ENCODE measurements around the gene CNOT3. TPM values are rescaled to one million over a fixed set of nuclear protein-coding genes. Genes with fewer than 3 reads are reported as not detected.

CNOT3 gene
- total and polyA plus RNA-seq, 9 of the 15 experiments (the other 6 are each of a cell fraction or from before 2014, with no cell fraction given): 0.27 to 60.4 (median 9.9) TPM

DNA sequence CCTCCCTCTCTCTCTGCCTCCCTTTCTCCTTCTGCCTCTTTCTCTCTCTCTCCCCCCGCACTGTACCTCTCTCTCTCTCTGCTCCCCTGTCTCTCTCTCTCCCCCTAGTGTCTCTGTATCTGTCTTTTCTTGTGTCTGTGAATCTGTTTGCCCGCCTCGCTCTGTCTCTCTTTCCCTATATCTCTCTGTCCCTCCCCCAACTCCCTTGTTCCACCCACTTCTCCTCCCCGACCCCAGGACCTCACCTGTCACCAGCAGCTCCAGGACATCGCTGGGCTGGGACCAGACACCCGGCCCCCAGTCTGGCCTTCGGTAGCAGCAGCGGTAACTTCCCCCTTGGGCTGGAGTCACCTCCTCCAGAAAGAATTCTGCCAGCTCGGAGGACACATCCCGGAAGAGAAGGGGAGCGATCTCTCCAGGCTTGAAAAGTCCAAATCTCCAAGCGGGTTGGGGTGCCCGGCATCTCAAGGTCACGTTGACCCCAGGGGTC lies 40.9 kb upstream of the CNOT3 start (continued):
- TF ChIP-seq NBN (IDR thresholded peaks at IDR 0.05; ENCODE audit: low read depth): peak; percentile 76; the same call in 1 of the 2 replicates
- TF ChIP-seq, protein P1, sequence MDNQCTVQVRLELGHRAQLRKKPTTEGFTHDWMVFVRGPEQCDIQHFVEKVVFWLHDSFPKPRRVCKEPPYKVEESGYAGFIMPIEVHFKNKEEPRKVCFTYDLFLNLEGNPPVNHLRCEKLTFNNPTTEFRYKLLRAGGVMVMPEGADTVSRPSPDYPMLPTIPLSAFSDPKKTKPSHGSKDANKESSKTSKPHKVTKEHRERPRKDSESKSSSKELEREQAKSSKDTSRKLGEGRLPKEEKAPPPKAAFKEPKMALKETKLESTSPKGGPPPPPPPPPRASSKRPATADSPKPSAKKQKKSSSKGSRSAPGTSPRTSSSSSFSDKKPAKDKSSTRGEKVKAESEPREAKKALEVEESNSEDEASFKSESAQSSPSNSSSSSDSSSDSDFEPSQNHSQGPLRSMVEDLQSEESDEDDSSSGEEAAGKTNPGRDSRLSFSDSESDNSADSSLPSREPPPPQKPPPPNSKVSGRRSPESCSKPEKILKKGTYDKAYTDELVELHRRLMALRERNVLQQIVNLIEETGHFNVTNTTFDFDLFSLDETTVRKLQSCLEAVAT (IDR thresholded peaks at IDR 0.05): peak in 1 of 2 experiments; percentile 59; a peak in 1 of 4 replicates
- TF ChIP-seq, protein P2, sequence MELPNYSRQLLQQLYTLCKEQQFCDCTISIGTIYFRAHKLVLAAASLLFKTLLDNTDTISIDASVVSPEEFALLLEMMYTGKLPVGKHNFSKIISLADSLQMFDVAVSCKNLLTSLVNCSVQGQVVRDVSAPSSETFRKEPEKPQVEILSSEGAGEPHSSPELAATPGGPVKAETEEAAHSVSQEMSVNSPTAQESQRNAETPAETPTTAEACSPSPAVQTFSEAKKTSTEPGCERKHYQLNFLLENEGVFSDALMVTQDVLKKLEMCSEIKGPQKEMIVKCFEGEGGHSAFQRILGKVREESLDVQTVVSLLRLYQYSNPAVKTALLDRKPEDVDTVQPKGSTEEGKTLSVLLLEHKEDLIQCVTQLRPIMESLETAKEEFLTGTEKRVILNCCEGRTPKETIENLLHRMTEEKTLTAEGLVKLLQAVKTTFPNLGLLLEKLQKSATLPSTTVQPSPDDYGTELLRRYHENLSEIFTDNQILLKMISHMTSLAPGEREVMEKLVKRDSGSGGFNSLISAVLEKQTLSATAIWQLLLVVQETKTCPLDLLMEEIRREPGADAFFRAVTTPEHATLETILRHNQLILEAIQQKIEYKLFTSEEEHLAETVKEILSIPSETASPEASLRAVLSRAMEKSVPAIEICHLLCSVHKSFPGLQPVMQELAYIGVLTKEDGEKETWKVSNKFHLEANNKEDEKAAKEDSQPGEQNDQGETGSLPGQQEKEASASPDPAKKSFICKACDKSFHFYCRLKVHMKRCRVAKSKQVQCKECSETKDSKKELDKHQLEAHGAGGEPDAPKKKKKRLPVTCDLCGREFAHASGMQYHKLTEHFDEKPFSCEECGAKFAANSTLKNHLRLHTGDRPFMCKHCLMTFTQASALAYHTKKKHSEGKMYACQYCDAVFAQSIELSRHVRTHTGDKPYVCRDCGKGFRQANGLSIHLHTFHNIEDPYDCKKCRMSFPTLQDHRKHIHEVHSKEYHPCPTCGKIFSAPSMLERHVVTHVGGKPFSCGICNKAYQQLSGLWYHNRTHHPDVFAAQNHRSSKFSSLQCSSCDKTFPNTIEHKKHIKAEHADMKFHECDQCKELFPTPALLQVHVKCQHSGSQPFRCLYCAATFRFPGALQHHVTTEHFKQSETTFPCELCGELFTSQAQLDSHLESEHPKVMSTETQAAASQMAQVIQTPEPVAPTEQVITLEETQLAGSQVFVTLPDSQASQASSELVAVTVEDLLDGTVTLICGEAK (IDR thresholded peaks at IDR 0.05): peak; percentile 27; the same call in 1 of the 2 replicates
- TF ChIP-seq, protein P2 (CRISPR knock-in tag; IDR thresholded peaks at IDR 0.05): no peak
- TF ChIP-seq SP2 (IDR thresholded peaks at IDR 0.05; ENCODE audit: extremely low read depth, low read depth, low read length, poor library complexity, severe bottlenecking): no peak
- peak; percentile 59 for TF ChIP-seq ARHGAP35 (IDR thresholded peaks at IDR 0.05; ENCODE audit: partially characterized antibody)
- peak in 1 of 2 experiments; percentile 63; a peak in 2 of 4 replicates for TF ChIP-seq HDAC1 (IDR thresholded peaks at IDR 0.05)
- TF ChIP-seq, protein P3, sequence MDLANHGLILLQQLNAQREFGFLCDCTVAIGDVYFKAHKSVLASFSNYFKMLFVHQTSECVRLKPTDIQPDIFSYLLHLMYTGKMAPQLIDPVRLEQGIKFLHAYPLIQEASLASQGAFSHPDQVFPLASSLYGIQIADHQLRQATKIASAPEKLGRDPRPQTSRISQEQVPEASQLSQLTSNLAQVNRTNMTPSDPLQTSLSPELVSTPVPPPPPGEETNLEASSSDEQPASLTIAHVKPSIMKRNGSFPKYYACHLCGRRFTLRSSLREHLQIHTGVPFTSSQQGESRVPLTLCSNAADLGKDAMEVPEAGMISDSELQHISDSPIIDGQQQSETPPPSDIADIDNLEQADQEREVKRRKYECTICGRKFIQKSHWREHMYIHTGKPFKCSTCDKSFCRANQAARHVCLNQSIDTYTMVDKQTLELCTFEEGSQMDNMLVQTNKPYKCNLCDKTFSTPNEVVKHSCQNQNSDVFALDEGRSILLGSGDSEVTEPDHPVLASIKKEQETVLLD (IDR thresholded peaks at IDR 0.05): peak; percentile 41; the same call in 1 of the 2 replicates
- 0 out of 2 replicates have a peak, but pooled peaks have one; percentile 6 for TF ChIP-seq SMC3 (conservative IDR thresholded peaks at IDR 0.05; ENCODE audit: insufficient read depth, low read depth, low read length)
- no peak for TF ChIP-seq CBFB (CRISPR knock-in tag; IDR thresholded peaks at IDR 0.05)
- no peak for TF ChIP-seq NR2C2 (CRISPR knock-in tag; IDR thresholded peaks at IDR 0.05)
- no peak for TF ChIP-seq NR2C2 (tag; IDR thresholded peaks at IDR 0.05)
- TF ChIP-seq DPF2 (IDR thresholded peaks at IDR 0.05): 0 out of 2 replicates have a peak, but pooled peaks have one; percentile 31
- TF ChIP-seq RAD21 (CRISPR knock-in tag; conservative IDR thresholded peaks at IDR 0.05 in 1 of 2, IDR thresholded peaks at IDR 0.05 in 1 of 2): peak in 1 of 2 experiments; percentile 38; a peak in 1 of 4 replicates
- 0 out of 2 replicates have a peak, but pooled peaks have one; percentile 30 for TF ChIP-seq EHMT2 (IDR thresholded peaks at IDR 0.05)
- TF ChIP-seq LARP7 (IDR thresholded peaks at IDR 0.05): peak; percentile 89; the same call in 1 of the 2 replicates
- TF ChIP-seq POLR2A (conservative IDR thresholded peaks at IDR 0.05): no peak; the same call in 1 of the 2 replicates
- 0 out of 4 replicates have a peak, but pooled peaks have one; percentile 17 to 51 for TF ChIP-seq FOXK2 (conservative IDR thresholded peaks at IDR 0.05 in 1 of 2, IDR thresholded peaks at IDR 0.05 in 1 of 2; ENCODE audit: low read depth in 2 of 2)

All from K562 (cell line).